Endothelial cell of umbilical vein (primary cell): ENCODE results near the gene GOLPH3L. TPM values are rescaled to one million over a fixed set of nuclear protein-coding genes. Genes with fewer than 3 reads are reported as not detected.
A peak's percentile ranks its signal among the peaks of the same experiment; 100 is the strongest.
"Not testable (repeated sequence)": the region's sequence is repeated elsewhere in the genome, so short reads cannot be mapped to it uniquely, and the experiment has no call there.

Experiments
- BruUV-seq: library from RNA; stranded (reverse); fragments of 400-500 nt; replicated peaks from 2 replicates; lab custom pipeline; 2021; lab: Mats Ljungman, UMichigan
- CTCF ChIA-PET: fragments of 300-600, 350-600 bp; sonication (Branson Sonifier 250); formaldehyde crosslinking; loops from one replicate; lab custom pipeline; 2021; ENCODE audit warnings: antibody characterized with exemption, inconsistent platforms; lab: Charles Lee
- POLR2A ChIA-PET: fragments of 300-600, 350-600 bp; sonication (Branson Sonifier 250); formaldehyde crosslinking; loops from one replicate; lab custom pipeline; 2021; ENCODE audit warnings: antibody characterized with exemption, inconsistent platforms; lab: Charles Lee
- DNase-seq: peaks from one replicate; pipeline ENCODE4 v3.0.0-alpha.2; 2011; ENCODE audit warnings: low read depth, low spot score
- FAIRE-seq: peaks from 2 replicates; lab custom pipeline; 2011; peaks lifted over from hg19 to GRCh38; lab: Jason Lieb, UNC
- H2AFZ ChIP-seq: 2 replicates; pipeline ENCODE4 v1.6.0; 2012; ENCODE audit warnings: low read depth, low read length, control low read depth, inconsistent platforms
- H3K27ac ChIP-seq: 2 replicates; pipeline ENCODE4 v1.5.1; 2011; ENCODE audit warnings: low read depth, mild to moderate bottlenecking, control low read depth, low read length, moderate library complexity; ENCODE audit not compliant: insufficient read depth
- H3K27me3 ChIP-seq, 2 experiments: 2 replicates each; pipeline versions ENCODE4 v1.6.0 to v1.6.1; 2011; ENCODE audit warnings: low read length in 2 of 2, mixed read lengths in 1 of 2; ENCODE audit not compliant: control insufficient read depth in 2 of 2, insufficient read depth in 2 of 2
- H3K36me3 ChIP-seq, 2 experiments: 2 replicates in 1 of 2; 3 replicates in 1 of 2; pipeline ENCODE4 v1.5.1; 2011; ENCODE audit warnings: low read length in 2 of 2, mild to moderate bottlenecking in 1 of 2, moderate library complexity in 1 of 2; ENCODE audit not compliant: control insufficient read depth in 2 of 2, insufficient read depth in 2 of 2; ENCODE audit errors: extremely low read depth in 1 of 2
- H3K4me1 ChIP-seq: 3 replicates; pipeline ENCODE4 v1.5.1; 2011; ENCODE audit warnings: mild to moderate bottlenecking, low read length; ENCODE audit not compliant: control insufficient read depth, insufficient read depth; ENCODE audit errors: extremely low read depth
- H3K4me2 ChIP-seq: 2 replicates; pipeline ENCODE4 v1.6.1; 2011; ENCODE audit warnings: low read length, control low read depth, mixed read lengths; ENCODE audit not compliant: insufficient read depth
- H3K4me3 ChIP-seq, 3 experiments: fragments of 200-600 bp in 1 of 3; sonication (generic), shearing (Covaris generic) in 1 of 3; replicated peaks in 1 of 3; 2 replicates each; pipeline ENCODE4 v1.5.1; 2011 to 2016; ENCODE audit warnings: control low read depth in 3 of 3, low read length in 3 of 3, mild to moderate bottlenecking in 2 of 3, inconsistent platforms in 1 of 3, low read depth in 1 of 3, moderate library complexity in 1 of 3; ENCODE audit not compliant: insufficient read depth in 1 of 3
- H3K79me2 ChIP-seq: 2 replicates; pipeline ENCODE4 v1.6.0; 2012; ENCODE audit warnings: low read length, inconsistent platforms; ENCODE audit not compliant: control insufficient read depth, insufficient read depth
- H3K9ac ChIP-seq: replicated peaks from 2 replicates; pipeline ENCODE3; 2011; ENCODE audit warnings: low read length, control low read depth; ENCODE audit not compliant: insufficient read depth; ENCODE audit errors: extremely low read depth
- H3K9me1 ChIP-seq: replicated peaks from 3 replicates; pipeline ENCODE4 v1.6.0; 2011; ENCODE audit warnings: mild to moderate bottlenecking, low read length; ENCODE audit not compliant: control insufficient read depth, insufficient read depth; ENCODE audit errors: extremely low read depth
- H3K9me3 ChIP-seq: replicated peaks from 2 replicates; pipeline ENCODE4 v1.5.1; 2012; ENCODE audit warnings: low read length, inconsistent platforms; ENCODE audit not compliant: control insufficient read depth, insufficient read depth
- H4K20me1 ChIP-seq: replicated peaks from 2 replicates; pipeline ENCODE3; 2011; ENCODE audit warnings: mild to moderate bottlenecking, low read length; ENCODE audit not compliant: control insufficient read depth, insufficient read depth; ENCODE audit errors: extremely low read depth
- CTCF ChIP-seq, 2 donors: IDR thresholded peaks; 1 replicate in 1 of 2; 2 replicates in 1 of 2; pipeline ENCODE4 v1.5.1; 2011; ENCODE audit warnings: low read length in 2 of 2, mild to moderate bottlenecking in 2 of 2, moderate library complexity in 2 of 2, control low read depth in 1 of 2, inconsistent platforms in 1 of 2, low read depth in 1 of 2; ENCODE audit not compliant: insufficient read depth in 1 of 2; ENCODE audit errors: extremely low read depth in 1 of 2
- EZH2 ChIP-seq: IDR thresholded peaks from 2 replicates; pipeline ENCODE4 v1.6.1; 2012; ENCODE audit warnings: borderline replicate concordance, low read depth, mild to moderate bottlenecking, moderate library complexity, low read length, inconsistent platforms; ENCODE audit not compliant: severe bottlenecking
- FOS ChIP-seq: IDR thresholded peaks from 2 replicates; pipeline ENCODE4 v1.6.1; 2011; ENCODE audit warnings: mild to moderate bottlenecking, low read length, moderate library complexity, borderline replicate concordance; ENCODE audit not compliant: insufficient read depth
- GATA2 ChIP-seq: IDR thresholded peaks from 2 replicates; pipeline ENCODE4 v1.7.0; 2011; ENCODE audit warnings: low read depth, mild to moderate bottlenecking, moderate library complexity, mixed read lengths, low read length; ENCODE audit not compliant: insufficient read length, insufficient read depth
- JUN ChIP-seq: IDR thresholded peaks from 2 replicates; pipeline ENCODE4 v1.6.1; 2011; ENCODE audit warnings: borderline replicate concordance, low read depth; ENCODE audit not compliant: insufficient read length, insufficient read depth
- MAX ChIP-seq: IDR thresholded peaks from 2 replicates; pipeline ENCODE4 v1.6.1; 2011; ENCODE audit not compliant: insufficient read depth, insufficient read length
- MYC ChIP-seq: IDR thresholded peaks from one replicate; pipeline ENCODE4 v1.6.1; 2011; ENCODE audit warnings: mild to moderate bottlenecking, low read depth, low read length
- POLR2A ChIP-seq: IDR thresholded peaks from 2 replicates; pipeline ENCODE4 v1.6.1; 2012; ENCODE audit warnings: low read depth, mild to moderate bottlenecking, control low read depth, low read length
- POLR2AphosphoS5 ChIP-seq: IDR thresholded peaks from 2 replicates; pipeline ENCODE4 v1.6.1; 2012; ENCODE audit warnings: low read depth, mild to moderate bottlenecking, control low read depth, low read length, moderate library complexity; ENCODE audit not compliant: insufficient read depth
- dilution Hi-C: fragments of 300-500 bp; cut with MboI; formaldehyde crosslinking; loops from one replicate; pipeline ENCODE4 v1.15.0; 2019; ENCODE audit warnings: low sequenced_read_pairs; ENCODE audit not compliant: extremely low pct_ligation_motif_present
- intact Hi-C: fragments of 100-400 bp; cut with micrococcal nuclease; formaldehyde crosslinking; loops from one replicate; pipeline ENCODE4 v1.10.0; 2022
- polyA plus RNA-seq, 4 experiments: library from polyadenylated mRNA; depleted of rRNA in 3 of 4; stranded (reverse) in 3 of 4; unstranded in 1 of 4; fragments of >200 nt; gene quantifications; 2 replicates each; pipeline versions ENCODE4 v1.2.1 to v1.2.3, GENCODE V29; 2011 to 2012; ENCODE audit warnings: missing spikeins in 1 of 4
- total RNA-seq: library from RNA; stranded (reverse); gene quantifications from 2 replicates; pipeline ENCODE4 v1.2.3, GENCODE V29; 2021

Gene GOLPH3L
- total and polyA plus RNA-seq, 2 donors (not counting 3 experiments of a cell fraction or from before 2014, with no cell fraction given), result 15.7 to 34.9 TPM

GRCh38 chr1:150606463-150607142 lies 90.4 kb downstream of the GOLPH3L start:
- no peak overlapping the region for H2AFZ ChIP-seq
- H3K4me3 ChIP-seq, result no peak overlapping the region
- no peak overlapping the region for H3K9ac ChIP-seq
- no peaks in the 10 kb centered on the region for H4K20me1 ChIP-seq
- FAIRE-seq (no peak), DNase-seq (no peak)
- BruUV-seq, result no TSS peak
- peaks cover 24% of the 10 kb centered on the region for H3K4me1 ChIP-seq
- H3K36me3 ChIP-seq, result no peaks in the 10 kb centered on the region
- no peak for TF ChIP-seq MYC
- TF ChIP-seq EZH2, result no peak
- no peak for TF ChIP-seq POLR2A
- TF ChIP-seq MAX, result no peak
- TF ChIP-seq GATA2, result no peak
- no peak for TF ChIP-seq JUN
- TF ChIP-seq FOS, result no peak
- TF ChIP-seq CTCF (IDR thresholded peaks at IDR 0.05; ENCODE audit: extremely low read depth in 1 of 2, insufficient read depth in 1 of 2, low read depth in 1 of 2, low read length in 2 of 2), result no peak
- no peak for TF ChIP-seq POLR2AphosphoS5
- CTCF ChIA-PET, result interaction anchor here (1.7 to 1.9 kb wide), 2 partner anchors 13 to 15 kb away, joined by 4 to 6 read pairs; no protein-coding TSS in a partner anchor
- POLR2A ChIA-PET, result interaction anchor here (1.2 kb wide), 1 partner anchor 28 kb away, joined by 4 read pairs; the partner anchor contains the start of gene MCL1
- intact Hi-C loops, result no loop called here
- H3K79me2 ChIP-seq, result peaks cover 3% of the 10 kb centered on the region
- no peaks in the 10 kb centered on the region for H3K27me3 ChIP-seq
- H3K27ac ChIP-seq, result no peak overlapping the region
- no peaks in the 10 kb centered on the region for H3K9me1 ChIP-seq
- no peaks in the 10 kb centered on the region for H3K9me3 ChIP-seq
- dilution Hi-C loops, result no loop called here
- H3K4me2 ChIP-seq, result no peak overlapping the region

- H3K79me2 ChIP-seq, H3K9me3 ChIP-seq: not testable (repeated sequence)
These were observed 91.6 kb downstream of the GOLPH3L start for GRCh38 chr1:150605451-150605731.

More at GRCh38 chr1:150605451-150605731, 91.6 kb downstream of the GOLPH3L start:
- DNase-seq, FAIRE-seq, intact Hi-C loops, dilution Hi-C loops, H3K36me3 ChIP-seq, BruUV-seq, H3K9me1 ChIP-seq, H3K4me2 ChIP-seq, H3K4me3 ChIP-seq, H4K20me1 ChIP-seq, H2AFZ ChIP-seq, H3K27me3 ChIP-seq: not testable (repeated sequence)
- POLR2A ChIA-PET, result interaction anchor here (1.9 kb wide), 1 partner anchor 26 kb away, joined by 13 read pairs; the partner anchor contains the start of gene MCL1
- H3K9ac ChIP-seq, result peak overlapping the region; percentile 43
- peaks cover 17% of the 10 kb centered on the region for H3K4me1 ChIP-seq
- peak overlapping the region; percentile 100 for H3K27ac ChIP-seq
- CTCF ChIA-PET, result interaction anchor here (1.3 to 2.8 kb wide), 3 partner anchors 16 to 45 kb away, joined by 8 to 20 read pairs (median 13); partner anchors contain the start of gene MCL1
